ENCODE measurements around the gene CYB5RL.

Gene CYB5RL

DNA sequence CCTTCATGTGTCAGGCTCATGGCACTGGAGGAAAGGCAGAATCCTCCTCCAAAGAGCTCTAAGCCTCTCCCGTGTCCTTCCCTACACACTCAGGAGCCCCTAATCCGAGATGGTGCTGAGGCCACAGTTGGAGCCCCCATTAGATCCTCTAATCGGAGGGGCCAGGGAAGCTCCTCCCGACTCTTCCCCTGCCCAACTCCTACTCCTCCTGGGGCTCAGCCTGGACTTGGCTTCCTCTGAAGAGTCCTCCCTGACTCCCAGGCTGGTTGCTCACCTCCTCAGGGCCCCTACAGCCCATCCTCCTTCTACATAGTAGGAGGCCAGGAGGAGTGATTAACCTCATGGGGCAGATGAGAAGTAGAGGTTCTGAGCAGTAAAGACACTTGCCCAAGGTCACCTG lies 25.7 kb downstream of the CYB5RL start:
- no peak overlapping the region for H3K4me3 ChIP-seq

DNA sequence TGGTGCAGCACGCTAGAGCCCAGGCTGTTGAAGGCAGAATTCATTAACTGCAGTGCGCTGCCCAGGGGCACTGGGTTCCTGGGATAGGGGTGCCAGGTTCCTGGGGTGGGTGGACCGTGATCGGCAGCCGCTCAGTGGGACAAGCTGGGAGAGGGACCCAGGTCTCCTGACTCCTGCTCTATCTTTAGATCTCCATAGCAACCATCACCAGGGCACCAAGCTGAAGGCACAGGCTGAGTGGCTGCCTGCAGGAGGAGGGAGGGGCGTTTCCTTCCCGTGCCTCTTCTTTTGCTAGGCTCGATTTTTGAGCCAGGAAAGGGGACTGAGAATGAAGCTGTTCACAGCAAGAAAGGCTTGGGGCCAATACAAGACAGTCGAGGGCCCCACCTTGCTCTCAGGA lies 26.1 kb downstream of the CYB5RL start:
- no peak for DNase-seq
- intact Hi-C loops (cut with DNase I; ENCODE audit: low total_unique reads): no loop called here
- TF ChIP-seq, protein P1, sequence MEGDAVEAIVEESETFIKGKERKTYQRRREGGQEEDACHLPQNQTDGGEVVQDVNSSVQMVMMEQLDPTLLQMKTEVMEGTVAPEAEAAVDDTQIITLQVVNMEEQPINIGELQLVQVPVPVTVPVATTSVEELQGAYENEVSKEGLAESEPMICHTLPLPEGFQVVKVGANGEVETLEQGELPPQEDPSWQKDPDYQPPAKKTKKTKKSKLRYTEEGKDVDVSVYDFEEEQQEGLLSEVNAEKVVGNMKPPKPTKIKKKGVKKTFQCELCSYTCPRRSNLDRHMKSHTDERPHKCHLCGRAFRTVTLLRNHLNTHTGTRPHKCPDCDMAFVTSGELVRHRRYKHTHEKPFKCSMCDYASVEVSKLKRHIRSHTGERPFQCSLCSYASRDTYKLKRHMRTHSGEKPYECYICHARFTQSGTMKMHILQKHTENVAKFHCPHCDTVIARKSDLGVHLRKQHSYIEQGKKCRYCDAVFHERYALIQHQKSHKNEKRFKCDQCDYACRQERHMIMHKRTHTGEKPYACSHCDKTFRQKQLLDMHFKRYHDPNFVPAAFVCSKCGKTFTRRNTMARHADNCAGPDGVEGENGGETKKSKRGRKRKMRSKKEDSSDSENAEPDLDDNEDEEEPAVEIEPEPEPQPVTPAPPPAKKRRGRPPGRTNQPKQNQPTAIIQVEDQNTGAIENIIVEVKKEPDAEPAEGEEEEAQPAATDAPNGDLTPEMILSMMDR (IDR thresholded peaks at IDR 0.05): no peak
- no peaks in the 10 kb centered on the region for H3K4me1 ChIP-seq
- H3K4me3 ChIP-seq: no peak overlapping the region
- no peak overlapping the region for H3K27ac ChIP-seq
- H3K27me3 ChIP-seq: no peaks in the 10 kb centered on the region
- no peaks in the 10 kb centered on the region for H3K9me3 ChIP-seq
- H3K36me3 ChIP-seq: peaks cover 6 to 36% (median 20%) of the 10 kb centered on the region in 3 donors

More for the DNA sequence above, 25.7 kb downstream of the CYB5RL start:
- TF ChIP-seq, protein P1 (IDR thresholded peaks at IDR 0.05): no peak
- DNase-seq: no peak
- Histone ChIP-seq H3K4me1 (no peaks in the 10 kb centered on the region), H3K36me3 (peaks cover 6 to 41% (median 25%) of the 10 kb centered on the region in 3 donors), H3K9me3 (no peaks in the 10 kb centered on the region), H3K27me3 (no peaks in the 10 kb centered on the region), H3K27ac (no peak overlapping the region)
- intact Hi-C loops (cut with DNase I; ENCODE audit: low total_unique reads): no loop called here

DNA sequence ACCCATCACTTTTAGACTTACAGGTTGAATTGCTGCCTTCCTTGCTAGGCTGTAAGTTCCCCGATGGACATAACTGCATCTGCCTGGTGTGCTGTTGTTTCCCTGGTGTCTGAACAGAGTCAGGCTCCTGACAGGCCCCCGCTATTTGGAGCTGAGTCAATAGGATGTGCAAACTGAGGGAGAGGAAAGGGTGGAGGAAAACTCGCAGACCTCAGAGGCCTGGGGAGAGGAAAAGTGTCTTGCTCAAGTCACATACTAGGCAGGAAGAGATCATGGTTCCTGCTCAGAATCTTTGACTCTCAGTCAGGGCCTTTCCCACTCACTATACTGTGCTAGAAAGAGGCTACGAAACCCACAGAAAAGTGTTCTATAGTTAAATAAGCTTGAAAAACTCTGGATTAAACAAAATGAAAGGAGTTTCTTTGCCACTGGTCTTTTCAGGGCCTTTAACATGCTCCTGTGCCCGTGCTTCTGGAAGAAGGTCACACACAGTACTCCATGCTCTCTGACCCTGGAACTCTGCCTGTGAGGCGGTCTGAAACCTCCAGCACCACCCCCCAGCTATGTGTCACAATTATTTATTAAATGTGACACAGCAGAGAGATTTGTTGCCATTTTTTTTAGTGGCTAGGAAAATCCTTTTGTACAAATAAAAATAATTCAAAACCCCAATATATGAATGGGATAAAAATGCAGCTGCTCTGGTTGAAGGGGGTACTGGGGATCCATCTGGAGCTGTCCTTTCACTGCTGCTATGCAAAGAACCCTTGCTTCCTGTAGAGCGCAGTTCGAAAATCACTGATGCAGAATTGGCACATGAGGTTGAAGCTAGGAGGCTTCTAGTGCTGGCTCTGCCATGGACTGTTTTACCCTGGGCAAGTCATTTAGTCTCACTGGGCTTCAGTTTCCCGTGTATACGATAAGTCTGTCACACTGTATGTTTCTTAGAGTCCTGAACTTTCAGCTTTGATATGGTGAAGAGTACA lies 26.9 kb downstream of the CYB5RL start:
- no peaks in the 10 kb centered on the region for H3K4me1 ChIP-seq
- no peaks in the 10 kb centered on the region for H3K9me3 ChIP-seq
- no peak overlapping the region for H3K27ac ChIP-seq
- no peak overlapping the region for H3K4me3 ChIP-seq
- H3K27me3 ChIP-seq: no peaks in the 10 kb centered on the region
- no peak for DNase-seq
- H3K36me3 ChIP-seq: peaks cover 6 to 29% (median 16%) of the 10 kb centered on the region in 3 donors
- TF ChIP-seq, protein P1 (IDR thresholded peaks at IDR 0.05): no peak
- intact Hi-C loops (cut with DNase I; ENCODE audit: low total_unique reads): no loop called here

DNA sequence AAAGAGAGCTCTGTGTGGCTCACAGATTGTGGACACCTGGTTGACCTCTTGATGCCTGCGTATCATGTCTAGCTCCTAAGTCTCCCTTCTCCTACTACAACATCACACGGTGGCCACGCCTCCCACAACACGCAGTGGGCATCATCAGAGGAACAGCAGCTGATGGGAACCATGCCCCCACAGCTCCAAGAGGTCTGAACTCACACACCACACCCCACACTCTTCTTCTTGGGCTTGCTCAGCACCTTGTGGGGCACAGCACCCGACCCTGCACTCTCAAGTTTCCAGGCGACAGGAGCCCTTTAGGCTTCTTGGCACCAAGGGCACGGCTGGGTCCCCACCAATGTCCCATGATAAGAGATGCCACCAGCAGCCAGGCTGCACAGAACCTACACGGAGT lies 28.2 kb downstream of the CYB5RL start:
- no peak for DNase-seq
- Histone ChIP-seq H3K4me3 (no peak overlapping the region), H3K27me3 (no peaks in the 10 kb centered on the region), H3K27ac (no peak overlapping the region), H3K36me3 (peaks cover 6 to 22% (median 16%) of the 10 kb centered on the region in 3 donors), H3K4me1 (no peaks in the 10 kb centered on the region), H3K9me3 (no peaks in the 10 kb centered on the region)
- intact Hi-C loops (cut with DNase I; ENCODE audit: low total_unique reads): no loop called here
- TF ChIP-seq, protein P1 (IDR thresholded peaks at IDR 0.05): no peak

DNA sequence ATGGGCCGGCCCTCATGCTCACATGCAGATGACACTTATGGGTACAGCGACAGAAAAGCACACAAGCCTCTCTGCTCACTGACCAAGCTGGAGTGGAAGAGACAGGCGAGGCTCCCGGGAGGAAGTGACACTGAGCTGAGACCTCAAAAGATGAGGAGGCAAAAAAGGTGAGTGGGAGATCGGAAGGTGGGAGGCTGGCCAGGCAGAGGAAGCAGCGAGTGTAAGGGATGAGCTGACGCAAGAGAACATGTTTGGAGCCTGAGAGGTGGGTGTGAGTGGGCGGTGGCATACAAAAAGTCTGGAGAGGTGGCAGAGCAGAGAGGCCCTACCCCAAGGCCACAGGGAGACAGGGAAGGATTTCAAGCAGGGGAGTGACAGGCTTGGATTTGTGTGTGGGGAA lies 28.8 kb downstream of the CYB5RL start:
- no peaks in the 10 kb centered on the region for H3K27me3 ChIP-seq
- H3K9me3 ChIP-seq: no peaks in the 10 kb centered on the region
- TF ChIP-seq, protein P1 (IDR thresholded peaks at IDR 0.05): no peak
- H3K4me3 ChIP-seq: no peak overlapping the region
- intact Hi-C loops (cut with DNase I; ENCODE audit: low total_unique reads): no loop called here
- no peak overlapping the region for H3K27ac ChIP-seq
- no peaks in the 10 kb centered on the region for H3K4me1 ChIP-seq
- peaks cover 6 to 17% (median 16%) of the 10 kb centered on the region in 3 donors for H3K36me3 ChIP-seq
- DNase-seq: no peak

Data from tibial artery (tissue), 4 donors.